Measurements from ENCODE around the gene MEGF6.
A peak's percentile ranks its signal among the peaks of the same experiment; 100 is the strongest.
"Not testable (repeated sequence)": the region's sequence is repeated elsewhere in the genome, so short reads cannot be mapped to it uniquely, and the experiment has no call there.

The MEGF6 gene

GRCh38 chr1:3630161-3630611 is 18.9 kb upstream of the MEGF6 start:
- no peak for DNase-seq (ENCODE audit: extremely low read depth in 1 of 2, low read depth in 1 of 2)

- no peak for DNase-seq (ENCODE audit: extremely low read depth in 1 of 2, low read depth in 1 of 2)
Measured at GRCh38 chr1:3629561-3630160, 18.4 kb upstream of the MEGF6 start.

GRCh38 chr1:3628445-3628844 is 17.1 kb upstream of the MEGF6 start:
- DNase-seq (ENCODE audit: extremely low read depth in 1 of 2, low read depth in 1 of 2): no peak

- DNase-seq (ENCODE audit: extremely low read depth in 1 of 2, low read depth in 1 of 2): no peak
Measured at GRCh38 chr1:3627515-3628253, 16.4 kb upstream of the MEGF6 start.

- DNase-seq (ENCODE audit: extremely low read depth in 1 of 2, low read depth in 1 of 2): no peak
Measured at GRCh38 chr1:3626025-3626424, 14.7 kb upstream of the MEGF6 start.

GRCh38 chr1:3625151-3625907 is 14.0 kb upstream of the MEGF6 start:
- DNase-seq (ENCODE audit: extremely low read depth in 1 of 2, low read depth in 1 of 2): no peak

- peak; percentile 92 to 98 for DNase-seq (ENCODE audit: extremely low read depth in 1 of 2, low read depth in 1 of 2)
Measured at GRCh38 chr1:3624200-3625136, 13.2 kb upstream of the MEGF6 start, which contains the start of gene TPRG1L. TSS of gene TPRG1L (plus strand) at chr1:3625015. CDS start at chr1:3625073, 58 bp downstream.

GRCh38 chr1:3623441-3624199 is 12.3 kb upstream of the MEGF6 start:
- DNase-seq (ENCODE audit: extremely low read depth in 1 of 2, low read depth in 1 of 2): no peak

GRCh38 chr1:3622102-3622501 is 10.8 kb upstream of the MEGF6 start:
- not testable (repeated sequence) for DNase-seq (ENCODE audit: extremely low read depth in 1 of 2, low read depth in 1 of 2)

GRCh38 chr1:3621151-3621671 is 9.9 kb upstream of the MEGF6 start:
- DNase-seq (ENCODE audit: extremely low read depth in 1 of 2, low read depth in 1 of 2): not testable (repeated sequence)

- DNase-seq (ENCODE audit: extremely low read depth in 1 of 2, low read depth in 1 of 2): no peak
Measured at GRCh38 chr1:3620708-3621107, 9.4 kb upstream of the MEGF6 start.

GRCh38 chr1:3618881-3619671 is 7.8 kb upstream of the MEGF6 start:
- DNase-seq (ENCODE audit: extremely low read depth in 1 of 2, low read depth in 1 of 2): peak; percentile 34 to 54

- no peak for DNase-seq (ENCODE audit: extremely low read depth in 1 of 2, low read depth in 1 of 2)
Measured at GRCh38 chr1:3618531-3618880, 7.2 kb upstream of the MEGF6 start.

GRCh38 chr1:3617806-3618345 is 6.6 kb upstream of the MEGF6 start:
- DNase-seq (ENCODE audit: extremely low read depth in 1 of 2, low read depth in 1 of 2): no peak

- no peak for DNase-seq (ENCODE audit: extremely low read depth in 1 of 2, low read depth in 1 of 2)
Measured at GRCh38 chr1:3616861-3617260, 5.6 kb upstream of the MEGF6 start.

GRCh38 chr1:3614755-3615742 is 3.7 kb upstream of the MEGF6 start:
- DNase-seq (ENCODE audit: extremely low read depth in 1 of 2, low read depth in 1 of 2): no peak

GRCh38 chr1:3612123-3612522 is 815 bp upstream of the MEGF6 start:
- no peak for DNase-seq (ENCODE audit: extremely low read depth in 1 of 2, low read depth in 1 of 2)
